Progenitor cell of endocrine pancreas (in vitro differentiated cells): Measurements from ENCODE around the gene SEMA3E. TPM values are rescaled to one million over a fixed set of nuclear protein-coding genes. Genes with fewer than 3 reads are reported as not detected.

Experiments used
- DNase-seq: peaks from one replicate; pipeline ENCODE4 v3.0.0; 2021; ENCODE audit warnings: low spot score; ENCODE audit not compliant: unreplicated experiment
- H3K27ac Mint-ChIP-seq: 2 replicates; pipeline ENCODE4 v1.8.0; 2021; ENCODE audit warnings: mild to moderate bottlenecking, moderate library complexity, mixed read lengths
- H3K27me3 Mint-ChIP-seq: 2 replicates; pipeline ENCODE4 v1.8.0; 2021; ENCODE audit warnings: mixed read lengths
- H3K36me3 Mint-ChIP-seq: 2 replicates; pipeline ENCODE4 v1.8.0; 2022; ENCODE audit warnings: mixed read lengths; ENCODE audit not compliant: insufficient read depth
- H3K4me1 Mint-ChIP-seq: 2 replicates; pipeline ENCODE4 v1.8.0; 2021; ENCODE audit warnings: low read depth, mixed read lengths
- H3K4me3 Mint-ChIP-seq: 2 replicates; pipeline ENCODE4 v1.8.0; 2021; ENCODE audit warnings: low read depth, mild to moderate bottlenecking, moderate library complexity, mixed read lengths
- H3K9me3 Mint-ChIP-seq: 2 replicates; pipeline ENCODE4 v1.8.0; 2021; ENCODE audit warnings: low read depth, mixed read lengths
- total RNA-seq: library from RNA; stranded (reverse); gene quantifications from 2 replicates; pipeline ENCODE4 v1.2.1, GENCODE V29; 2021
- TF ChIP-seq, protein P1 (sequence below): fragments of 200-600 bp; sonication (generic); IDR thresholded peaks from one replicate; pipeline ENCODE4 v1.5.0; 2021; ENCODE audit warnings: antibody characterized with exemption, mild to moderate bottlenecking; ENCODE audit not compliant: unreplicated experiment

Gene SEMA3E
- total RNA-seq, 1 donor from 2014 or later = 1.1 TPM

- no peak overlapping the region for H3K4me3 Mint-ChIP-seq
- TF ChIP-seq, protein P1, sequence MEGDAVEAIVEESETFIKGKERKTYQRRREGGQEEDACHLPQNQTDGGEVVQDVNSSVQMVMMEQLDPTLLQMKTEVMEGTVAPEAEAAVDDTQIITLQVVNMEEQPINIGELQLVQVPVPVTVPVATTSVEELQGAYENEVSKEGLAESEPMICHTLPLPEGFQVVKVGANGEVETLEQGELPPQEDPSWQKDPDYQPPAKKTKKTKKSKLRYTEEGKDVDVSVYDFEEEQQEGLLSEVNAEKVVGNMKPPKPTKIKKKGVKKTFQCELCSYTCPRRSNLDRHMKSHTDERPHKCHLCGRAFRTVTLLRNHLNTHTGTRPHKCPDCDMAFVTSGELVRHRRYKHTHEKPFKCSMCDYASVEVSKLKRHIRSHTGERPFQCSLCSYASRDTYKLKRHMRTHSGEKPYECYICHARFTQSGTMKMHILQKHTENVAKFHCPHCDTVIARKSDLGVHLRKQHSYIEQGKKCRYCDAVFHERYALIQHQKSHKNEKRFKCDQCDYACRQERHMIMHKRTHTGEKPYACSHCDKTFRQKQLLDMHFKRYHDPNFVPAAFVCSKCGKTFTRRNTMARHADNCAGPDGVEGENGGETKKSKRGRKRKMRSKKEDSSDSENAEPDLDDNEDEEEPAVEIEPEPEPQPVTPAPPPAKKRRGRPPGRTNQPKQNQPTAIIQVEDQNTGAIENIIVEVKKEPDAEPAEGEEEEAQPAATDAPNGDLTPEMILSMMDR = no peak
- no peak for DNase-seq
- no peaks in the 10 kb centered on the region for H3K9me3 Mint-ChIP-seq
- no peaks in the 10 kb centered on the region for H3K36me3 Mint-ChIP-seq
- peaks cover 13% of the 10 kb centered on the region for H3K4me1 Mint-ChIP-seq
- no peaks in the 10 kb centered on the region for H3K27me3 Mint-ChIP-seq
- peak overlapping the region; percentile 29 for H3K27ac Mint-ChIP-seq
These were observed 8.0 kb downstream of the SEMA3E start for GRCh38 chr7:83640731-83641537.

DNA sequence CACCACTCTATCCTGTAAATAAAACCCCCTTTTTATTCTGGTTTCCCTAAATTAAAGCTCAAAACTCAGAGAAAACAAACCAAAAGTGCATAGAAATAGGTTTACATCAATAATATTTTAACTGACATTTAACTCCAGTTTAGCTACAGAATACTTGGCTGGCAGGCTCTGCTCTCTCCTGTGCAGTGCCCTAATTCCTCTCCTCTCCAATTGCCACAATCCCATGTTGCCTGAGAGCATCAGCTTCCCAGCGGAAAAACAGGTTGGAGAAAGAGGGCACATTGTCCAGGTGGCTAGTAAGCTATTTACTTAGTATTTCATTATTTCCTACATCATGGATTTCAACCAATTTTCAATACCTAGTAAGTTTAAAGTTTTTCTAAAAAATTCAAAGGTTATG lies 8.7 kb downstream of the SEMA3E start:
- Mint-ChIP-seq H3K4me3 (no peak overlapping the region), H3K36me3 (no peaks in the 10 kb centered on the region), H3K27ac (no peak overlapping the region), H3K4me1 (peaks cover 13% of the 10 kb centered on the region), H3K9me3 (no peaks in the 10 kb centered on the region), H3K27me3 (no peaks in the 10 kb centered on the region)
- TF ChIP-seq, protein P1 = no peak
- DNase-seq = no peak

GRCh38 chr7:83633516-83633915 lies 15.4 kb downstream of the SEMA3E start:
- H3K27ac Mint-ChIP-seq = no peak overlapping the region
- peaks cover 1% of the 10 kb centered on the region for H3K36me3 Mint-ChIP-seq
- H3K27me3 Mint-ChIP-seq = no peaks in the 10 kb centered on the region
- TF ChIP-seq, protein P1 = no peak
- H3K4me1 Mint-ChIP-seq = no peaks in the 10 kb centered on the region
- peaks cover 6% of the 10 kb centered on the region for H3K9me3 Mint-ChIP-seq
- no peak overlapping the region for H3K4me3 Mint-ChIP-seq
- DNase-seq = no peak

DNA sequence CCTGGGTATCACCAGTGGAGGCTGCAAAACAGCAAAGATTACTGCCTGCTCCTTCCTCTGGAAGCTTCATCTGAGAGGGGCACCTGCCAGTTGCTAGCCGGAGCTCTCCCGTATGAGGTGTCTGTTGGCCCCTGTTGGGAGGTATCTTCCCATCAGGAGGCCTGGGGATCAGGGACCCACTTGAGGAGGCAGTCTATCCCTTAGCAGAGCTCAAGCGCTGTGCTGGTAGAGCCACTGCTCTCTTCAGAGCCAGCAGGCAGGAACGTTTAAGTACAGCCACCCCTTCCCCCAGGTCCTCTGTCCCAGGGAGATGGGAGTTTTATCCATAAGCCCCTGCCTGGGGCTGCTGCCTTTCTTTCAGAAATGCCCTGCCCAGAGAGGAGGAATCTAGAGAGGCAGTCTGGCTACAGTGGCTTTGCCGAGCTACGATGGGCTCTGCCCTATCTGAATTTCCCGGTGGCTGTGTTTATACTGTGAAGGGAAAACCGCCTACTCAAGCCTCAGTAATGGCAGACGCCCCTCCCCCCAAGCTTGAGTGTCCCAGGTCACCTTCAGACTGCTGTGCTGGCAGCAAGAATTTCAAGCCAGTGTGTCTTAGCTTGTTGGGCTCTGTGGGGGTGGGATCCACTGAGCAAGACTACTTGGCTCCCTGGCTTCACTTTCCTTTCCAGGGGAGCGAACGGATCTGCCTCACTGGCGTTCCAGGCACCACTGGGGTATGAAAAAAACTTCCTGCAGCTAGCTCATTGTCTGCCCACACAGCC lies 19.6 kb downstream of the SEMA3E start:
- peaks cover 26% of the 10 kb centered on the region for H3K9me3 Mint-ChIP-seq
- TF ChIP-seq, protein P1 = no peak
- no peaks in the 10 kb centered on the region for H3K4me1 Mint-ChIP-seq
- no peak overlapping the region for H3K4me3 Mint-ChIP-seq
- no peaks in the 10 kb centered on the region for H3K27me3 Mint-ChIP-seq
- DNase-seq = no peak
- no peak overlapping the region for H3K27ac Mint-ChIP-seq
- H3K36me3 Mint-ChIP-seq = peaks cover 1% of the 10 kb centered on the region

- H3K4me1 Mint-ChIP-seq = no peaks in the 10 kb centered on the region
- H3K27ac Mint-ChIP-seq = no peak overlapping the region
- H3K9me3 Mint-ChIP-seq = no peaks in the 10 kb centered on the region
- TF ChIP-seq, protein P1 = no peak
- no peak overlapping the region for H3K4me3 Mint-ChIP-seq
- DNase-seq = no peak
- H3K36me3 Mint-ChIP-seq = no peaks in the 10 kb centered on the region
- no peaks in the 10 kb centered on the region for H3K27me3 Mint-ChIP-seq
These were observed 31.1 kb downstream of the SEMA3E start for GRCh38 chr7:83617858-83618257.
